Myocyte (in vitro differentiated cells): ENCODE results near the gene PAM16. TPM values are rescaled to one million over a fixed set of nuclear protein-coding genes. Genes with fewer than 3 reads are reported as not detected.

Source experiments
- DNase-seq: peaks from one replicate; pipeline ENCODE4 v3.0.0-alpha.2; 2012; ENCODE audit warnings: low read depth
- total RNA-seq: library from RNA; depleted of rRNA; stranded (reverse); fragments of >200 nt; gene quantifications from 2 replicates; pipeline ENCODE4 v1.2.3, GENCODE V29; 2014

The PAM16 gene
- total RNA-seq, 1 donor from 2014 or later: 28.4 TPM

- DNase-seq: peak; percentile 91
These were observed 43.7 kb downstream of the PAM16 start for GRCh38 chr16:4307215-4308037.

- no peak for DNase-seq
These were observed 44.5 kb downstream of the PAM16 start for GRCh38 chr16:4306470-4307214.

- DNase-seq: peak; percentile 85
These were observed 47.1 kb downstream of the PAM16 start for GRCh38 chr16:4303973-4304372.

GRCh38 chr16:4301968-4302367 is 49.2 kb downstream of the PAM16 start:
- DNase-seq: no peak

- DNase-seq: no peak
These were observed 49.9 kb downstream of the PAM16 start for GRCh38 chr16:4301177-4301576.

- DNase-seq: peak; percentile 95
These were observed 52.2 kb downstream of the PAM16 start for GRCh38 chr16:4298761-4299522.

GRCh38 chr16:4297480-4297879 is 53.6 kb downstream of the PAM16 start:
- DNase-seq: no peak

GRCh38 chr16:4295581-4295980 is 55.5 kb downstream of the PAM16 start:
- peak; percentile 34 for DNase-seq

- peak; percentile 90 for DNase-seq
These were observed 57.2 kb downstream of the PAM16 start for GRCh38 chr16:4293822-4294457.

- no peak for DNase-seq
These were observed 57.9 kb downstream of the PAM16 start for GRCh38 chr16:4293181-4293716.

- no peak for DNase-seq
These were observed 59.4 kb downstream of the PAM16 start for GRCh38 chr16:4291699-4292098.

Other genes with a start within 250 kb of the PAM16 start
- 28.4 and 31.7 TPM in 2 replicates for gene ADCY9, start 234.9 kb downstream of the PAM16 start, total RNA-seq
- gene SRL, start 109.2 kb downstream of the PAM16 start, total RNA-seq: 1.9 and 2.7 TPM in 2 replicates
- gene TFAP4, start 78.3 kb downstream of the PAM16 start, total RNA-seq: 4.4 and 5.0 TPM in 2 replicates
- 3.3 and 4.5 TPM in 2 replicates for gene GLIS2, start 35.3 kb downstream of the PAM16 start, total RNA-seq
- gene VASN, start 20.5 kb upstream of the PAM16 start, total RNA-seq: 7.5 and 10.9 TPM in 2 replicates
- 122 and 370 TPM in 2 replicates for gene CORO7, start 65.3 kb upstream of the PAM16 start, total RNA-seq
- gene DNAJA3, start 74.5 kb upstream of the PAM16 start, total RNA-seq: 67.6 and 72.7 TPM in 2 replicates
- 22.6 and 35.8 TPM in 2 replicates for gene NMRAL1, start 123.3 kb upstream of the PAM16 start, total RNA-seq
- 35.4 and 37.5 TPM in 2 replicates for gene HMOX2, start 125.1 kb upstream of the PAM16 start, total RNA-seq
- gene CDIP1, start 187.5 kb upstream of the PAM16 start, total RNA-seq: 30.6 and 38.4 TPM in 2 replicates
- 0.11 and 0.16 TPM in 2 replicates for gene C16orf96, start 205.0 kb upstream of the PAM16 start, total RNA-seq